ENCODE data around the gene LYPD3. TPM values are rescaled to one million over a fixed set of nuclear protein-coding genes. Genes with fewer than 3 reads are reported as not detected.

LYPD3 gene
- total and polyA plus RNA-seq, 7 donors, result 0.12 to 0.26 TPM; not detected in 5

DNA sequence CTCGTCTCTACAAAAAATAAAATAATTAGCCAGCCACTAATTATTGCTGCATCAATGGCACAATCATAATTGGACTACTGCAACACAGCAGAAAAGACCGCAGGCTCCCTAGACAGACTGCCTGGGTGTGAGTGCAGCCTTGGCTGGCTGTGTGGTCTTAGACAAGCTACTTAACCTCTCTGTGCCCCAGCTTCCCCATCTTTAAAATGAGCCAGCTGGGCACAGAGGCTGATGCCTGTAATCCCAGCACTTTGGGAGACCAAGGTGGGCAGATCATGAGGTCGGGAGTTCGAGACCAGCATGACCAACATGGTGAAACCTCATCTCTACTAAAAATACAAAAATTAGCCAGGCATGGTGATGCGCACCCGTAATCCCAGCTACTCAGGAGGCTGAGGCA is 31.7 kb downstream of the LYPD3 start:
- DNase-seq (no peak), ATAC-seq (no peak)
- no peak overlapping the region for H3K27ac ChIP-seq
- WGBS, 3 donors, result 92 to 96% (median 96%) methylated on average over 6 of the region's 6 CpGs
- no peaks in the 10 kb centered on the region for H3K4me1 ChIP-seq
- H3K9me3 ChIP-seq, result no peaks in the 10 kb centered on the region
- TF ChIP-seq, protein P1, sequence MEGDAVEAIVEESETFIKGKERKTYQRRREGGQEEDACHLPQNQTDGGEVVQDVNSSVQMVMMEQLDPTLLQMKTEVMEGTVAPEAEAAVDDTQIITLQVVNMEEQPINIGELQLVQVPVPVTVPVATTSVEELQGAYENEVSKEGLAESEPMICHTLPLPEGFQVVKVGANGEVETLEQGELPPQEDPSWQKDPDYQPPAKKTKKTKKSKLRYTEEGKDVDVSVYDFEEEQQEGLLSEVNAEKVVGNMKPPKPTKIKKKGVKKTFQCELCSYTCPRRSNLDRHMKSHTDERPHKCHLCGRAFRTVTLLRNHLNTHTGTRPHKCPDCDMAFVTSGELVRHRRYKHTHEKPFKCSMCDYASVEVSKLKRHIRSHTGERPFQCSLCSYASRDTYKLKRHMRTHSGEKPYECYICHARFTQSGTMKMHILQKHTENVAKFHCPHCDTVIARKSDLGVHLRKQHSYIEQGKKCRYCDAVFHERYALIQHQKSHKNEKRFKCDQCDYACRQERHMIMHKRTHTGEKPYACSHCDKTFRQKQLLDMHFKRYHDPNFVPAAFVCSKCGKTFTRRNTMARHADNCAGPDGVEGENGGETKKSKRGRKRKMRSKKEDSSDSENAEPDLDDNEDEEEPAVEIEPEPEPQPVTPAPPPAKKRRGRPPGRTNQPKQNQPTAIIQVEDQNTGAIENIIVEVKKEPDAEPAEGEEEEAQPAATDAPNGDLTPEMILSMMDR (IDR thresholded peaks at IDR 0.05), result no peak
- H3K36me3 ChIP-seq (ENCODE audit: insufficient read depth in 1 of 2, low read depth in 1 of 2), result no peaks in the 10 kb centered on the region
- peaks cover 0 to 11% (median 0%) of the 10 kb centered on the region in 3 donors for H3K27me3 ChIP-seq (ENCODE audit: insufficient read depth in 3 of 3, low read length in 2 of 3)
- intact Hi-C loops (cut with DNase I), result no loop called here
- H3K4me3 ChIP-seq, result no peak overlapping the region

DNA sequence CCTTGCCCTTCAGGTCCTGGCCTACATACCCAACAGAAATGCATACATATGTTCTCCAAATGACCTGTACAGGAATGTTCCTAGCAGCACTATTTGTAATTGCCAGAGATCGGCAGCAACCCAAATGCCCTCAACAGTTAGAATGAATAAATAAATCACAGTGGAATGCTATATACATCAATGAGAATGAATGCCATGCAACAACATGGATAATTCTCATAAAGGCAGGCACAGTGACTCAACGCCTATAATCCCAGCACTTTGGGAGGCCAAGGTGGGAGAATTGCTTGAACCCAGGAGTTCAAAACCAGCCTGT is 32.1 kb downstream of the LYPD3 start:
- no peaks in the 10 kb centered on the region for H3K9me3 ChIP-seq
- no peaks in the 10 kb centered on the region for H3K36me3 ChIP-seq (ENCODE audit: insufficient read depth in 1 of 2, low read depth in 1 of 2)
- no peaks in the 10 kb centered on the region for H3K4me1 ChIP-seq
- no peak overlapping the region for H3K4me3 ChIP-seq
- intact Hi-C loops (cut with DNase I), result no loop called here
- TF ChIP-seq, protein P1 (IDR thresholded peaks at IDR 0.05), result no peak
- ATAC-seq, result no peak
- H3K27ac ChIP-seq, result no peak overlapping the region
- peaks cover 0 to 11% (median 0%) of the 10 kb centered on the region in 3 donors for H3K27me3 ChIP-seq (ENCODE audit: insufficient read depth in 3 of 3, low read length in 2 of 3)
- DNase-seq, result no peak
- 88 to 94% (median 90%) methylated on average over 2 of the region's 2 CpGs for WGBS, 3 donors

DNA sequence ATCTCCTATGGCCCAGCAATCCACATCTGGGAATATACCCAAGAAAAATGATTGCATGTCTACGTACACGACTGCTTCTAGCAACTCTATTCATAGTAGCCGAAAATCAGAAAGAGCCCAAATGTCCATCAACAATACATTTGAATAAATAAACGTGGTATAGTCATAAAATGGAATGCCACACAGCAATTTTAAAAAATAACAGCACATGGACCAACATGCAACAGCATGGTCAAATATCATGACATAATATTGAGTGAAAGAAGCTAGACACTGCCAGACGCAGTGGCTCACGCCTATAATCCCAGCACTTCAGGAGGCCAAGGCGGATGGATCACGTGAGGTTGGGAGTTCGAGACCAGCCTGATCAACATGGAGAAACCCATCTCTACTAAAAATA is 34.4 kb downstream of the LYPD3 start:
- ATAC-seq (no peak), DNase-seq (no peak)
- 83 to 85% (median 84%) methylated on average over 9 of the region's 9 CpGs for WGBS, 3 donors
- Histone ChIP-seq H3K36me3 (ENCODE audit: insufficient read depth in 1 of 2, low read depth in 1 of 2) (no peaks in the 10 kb centered on the region), H3K27ac (no peak overlapping the region), H3K4me3 (no peak overlapping the region), H3K27me3 (ENCODE audit: insufficient read depth in 3 of 3, low read length in 2 of 3) (peaks cover 0 to 6% (median 0%) of the 10 kb centered on the region in 3 donors), H3K4me1 (no peaks in the 10 kb centered on the region), H3K9me3 (no peaks in the 10 kb centered on the region)
- TF ChIP-seq, protein P1 (IDR thresholded peaks at IDR 0.05), result no peak
- intact Hi-C loops (cut with DNase I), result no loop called here

DNA sequence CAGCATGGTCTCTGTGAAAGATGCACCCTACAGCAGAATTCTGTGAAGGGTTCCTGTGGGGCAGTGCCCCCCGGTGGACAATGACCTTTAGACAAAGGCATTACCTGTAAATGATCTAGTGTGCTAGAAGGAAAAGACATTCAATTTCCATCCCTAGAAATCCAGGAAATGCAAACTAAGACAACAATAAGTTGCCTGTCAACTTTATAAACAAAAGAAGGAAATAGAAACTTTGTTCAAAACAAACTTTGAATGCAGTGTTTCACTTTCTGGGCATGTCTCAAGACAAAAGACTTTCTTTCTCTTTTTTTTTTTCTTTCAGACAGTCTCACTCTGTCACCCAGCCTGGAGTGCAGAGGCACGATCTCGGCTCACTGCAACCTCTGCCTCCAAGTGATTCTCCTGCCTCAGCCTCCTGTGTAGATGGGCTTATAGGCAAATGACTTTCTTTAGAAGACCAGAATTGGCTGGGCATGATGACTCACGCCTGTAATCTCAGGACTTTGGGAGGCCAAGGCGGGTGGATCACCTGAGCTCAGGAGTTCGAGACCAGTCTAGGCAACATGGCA is 35.2 kb downstream of the LYPD3 start:
- Histone ChIP-seq H3K27ac (no peak overlapping the region), H3K36me3 (ENCODE audit: insufficient read depth in 1 of 2, low read depth in 1 of 2) (no peaks in the 10 kb centered on the region), H3K4me3 (no peak overlapping the region), H3K4me1 (no peaks in the 10 kb centered on the region), H3K9me3 (no peaks in the 10 kb centered on the region), H3K27me3 (ENCODE audit: insufficient read depth in 3 of 3, low read length in 2 of 3) (peaks cover 0 to 6% (median 0%) of the 10 kb centered on the region in 3 donors)
- no peak for ATAC-seq
- TF ChIP-seq, protein P1 (IDR thresholded peaks at IDR 0.05), result no peak
- WGBS, 3 donors, result 62 to 65% (median 64%) methylated on average over 6 of the region's 6 CpGs
- no peak for DNase-seq
- intact Hi-C loops (cut with DNase I), result no loop called here

DNA sequence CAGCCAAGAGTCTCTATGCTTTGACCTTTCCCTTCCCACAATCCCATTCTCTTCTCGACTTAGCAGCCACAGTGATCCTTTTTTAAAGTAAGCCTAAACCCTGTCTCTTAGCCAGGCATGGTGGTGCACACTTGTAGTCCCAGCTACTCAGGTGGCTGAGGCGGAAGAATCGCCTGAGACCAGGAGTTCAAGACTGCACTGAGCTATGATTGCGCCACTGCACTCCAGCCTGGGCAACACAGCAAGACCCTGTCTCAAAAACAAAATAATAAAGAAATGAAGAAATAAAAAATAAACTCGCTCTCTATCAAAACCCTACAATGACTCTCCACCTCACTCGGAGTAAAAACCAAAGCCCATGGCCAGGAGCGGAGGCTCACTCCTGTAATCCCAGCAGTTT is 36.0 kb downstream of the LYPD3 start:
- WGBS, 3 donors, result 86 to 93% (median 88%) methylated on average over 7 of the region's 7 CpGs
- no peak overlapping the region for H3K27ac ChIP-seq
- DNase-seq (no peak), ATAC-seq (no peak)
- H3K4me3 ChIP-seq, result no peak overlapping the region
- TF ChIP-seq, protein P1 (IDR thresholded peaks at IDR 0.05), result no peak
- H3K27me3 ChIP-seq (ENCODE audit: insufficient read depth in 3 of 3, low read length in 2 of 3), result peaks cover 0 to 9% (median 0%) of the 10 kb centered on the region in 3 donors
- H3K9me3 ChIP-seq, result no peaks in the 10 kb centered on the region
- H3K4me1 ChIP-seq, result no peaks in the 10 kb centered on the region
- H3K36me3 ChIP-seq (ENCODE audit: insufficient read depth in 1 of 2, low read depth in 1 of 2), result no peaks in the 10 kb centered on the region
- intact Hi-C loops (cut with DNase I), result no loop called here
